Breast epithelium (tissue), 3 donors: Measurements from ENCODE around the gene RASGEF1B.

ENCODE experiments used
- POLR2AphosphoS5 ChIP-seq, 3 donors: sonication (generic); formaldehyde crosslinking; IDR thresholded peaks; one replicate each; pipeline ENCODE4 v1.6.1; 2017; ENCODE audit warnings: antibody characterized with exemption in 3 of 3
- TF ChIP-seq, protein P1 (sequence below), 3 donors: fragments of 450-650 bp; IDR thresholded peaks; one replicate each; pipeline ENCODE4 v1.5.1; 2016 to 2017; ENCODE audit warnings: antibody characterized with exemption in 3 of 3, mild to moderate bottlenecking in 3 of 3, moderate library complexity in 3 of 3

DNA sequence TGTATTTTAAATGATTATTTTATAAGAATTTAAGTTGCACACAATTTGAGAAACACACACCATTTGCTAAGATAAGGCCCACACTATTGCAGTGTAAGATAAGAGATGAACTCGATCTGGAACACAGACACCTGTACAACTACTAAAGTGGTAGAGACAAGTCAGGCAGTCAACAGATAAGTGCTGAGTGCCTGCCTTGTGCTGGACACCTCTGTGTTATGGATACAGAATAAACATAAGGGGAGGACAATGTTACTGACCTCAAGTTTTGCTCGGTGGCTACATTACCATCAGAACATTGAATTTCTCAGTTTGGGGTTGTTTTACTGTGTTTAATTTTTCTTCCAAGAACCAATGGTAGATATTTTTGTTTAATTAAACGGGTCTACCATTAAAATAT, 74.1 kb downstream of the RASGEF1B start:
- TF ChIP-seq, protein P1, sequence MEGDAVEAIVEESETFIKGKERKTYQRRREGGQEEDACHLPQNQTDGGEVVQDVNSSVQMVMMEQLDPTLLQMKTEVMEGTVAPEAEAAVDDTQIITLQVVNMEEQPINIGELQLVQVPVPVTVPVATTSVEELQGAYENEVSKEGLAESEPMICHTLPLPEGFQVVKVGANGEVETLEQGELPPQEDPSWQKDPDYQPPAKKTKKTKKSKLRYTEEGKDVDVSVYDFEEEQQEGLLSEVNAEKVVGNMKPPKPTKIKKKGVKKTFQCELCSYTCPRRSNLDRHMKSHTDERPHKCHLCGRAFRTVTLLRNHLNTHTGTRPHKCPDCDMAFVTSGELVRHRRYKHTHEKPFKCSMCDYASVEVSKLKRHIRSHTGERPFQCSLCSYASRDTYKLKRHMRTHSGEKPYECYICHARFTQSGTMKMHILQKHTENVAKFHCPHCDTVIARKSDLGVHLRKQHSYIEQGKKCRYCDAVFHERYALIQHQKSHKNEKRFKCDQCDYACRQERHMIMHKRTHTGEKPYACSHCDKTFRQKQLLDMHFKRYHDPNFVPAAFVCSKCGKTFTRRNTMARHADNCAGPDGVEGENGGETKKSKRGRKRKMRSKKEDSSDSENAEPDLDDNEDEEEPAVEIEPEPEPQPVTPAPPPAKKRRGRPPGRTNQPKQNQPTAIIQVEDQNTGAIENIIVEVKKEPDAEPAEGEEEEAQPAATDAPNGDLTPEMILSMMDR (IDR thresholded peaks at IDR 0.05), result no peak
- no peak for TF ChIP-seq POLR2AphosphoS5 (IDR thresholded peaks at IDR 0.05)
